HL-60/S4 (cell line): ENCODE results near the gene CD1C.
"Not testable (repeated sequence)": the region's sequence is repeated elsewhere in the genome, so short reads cannot be mapped to it uniquely, and the experiment has no call there.

ENCODE experiments used
- in situ Hi-C: fragments of 300-500 bp; cut with MboI; formaldehyde crosslinking; loops from 2 replicates; pipeline ENCODE4 v1.14.3; 2022; ENCODE audit warnings: low sequenced_read_pairs

The CD1C gene

GRCh38 chr1:158327481-158327880 is 37.8 kb downstream of the CD1C start:
- in situ Hi-C loops, result no loop called here

- in situ Hi-C loops, result no loop called here
These were observed 38.7 kb downstream of the CD1C start for GRCh38 chr1:158328426-158328825.

- in situ Hi-C loops, result no loop called here
These were observed 39.6 kb downstream of the CD1C start for GRCh38 chr1:158329300-158329699.

- in situ Hi-C loops, result no loop called here
These were observed 40.0 kb downstream of the CD1C start for GRCh38 chr1:158329733-158330132.

GRCh38 chr1:158330391-158331105 is 40.8 kb downstream of the CD1C start:
- in situ Hi-C loops, result no loop called here

GRCh38 chr1:158331106-158331425 is 41.3 kb downstream of the CD1C start:
- in situ Hi-C loops, result no loop called here

- in situ Hi-C loops, result no loop called here
These were observed 41.9 kb downstream of the CD1C start, which contains the start of gene CD1B for GRCh38 chr1:158331481-158332150. CD1B (minus strand) TSS chr1:158331531; CDS start chr1:158331423, 108 bp downstream.

- in situ Hi-C loops, result no loop called here
These were observed 43.9 kb downstream of the CD1C start for GRCh38 chr1:158333405-158334155.

- in situ Hi-C loops, result no loop called here
These were observed 44.9 kb downstream of the CD1C start for GRCh38 chr1:158334526-158335212.

GRCh38 chr1:158335213-158335532 is 45.5 kb downstream of the CD1C start:
- in situ Hi-C loops, result no loop called here

- in situ Hi-C loops, result not testable (repeated sequence)
These were observed 46.7 kb downstream of the CD1C start for GRCh38 chr1:158336413-158336812.
